ENCODE results near the gene SNTG2.

The SNTG2 gene

DNA sequence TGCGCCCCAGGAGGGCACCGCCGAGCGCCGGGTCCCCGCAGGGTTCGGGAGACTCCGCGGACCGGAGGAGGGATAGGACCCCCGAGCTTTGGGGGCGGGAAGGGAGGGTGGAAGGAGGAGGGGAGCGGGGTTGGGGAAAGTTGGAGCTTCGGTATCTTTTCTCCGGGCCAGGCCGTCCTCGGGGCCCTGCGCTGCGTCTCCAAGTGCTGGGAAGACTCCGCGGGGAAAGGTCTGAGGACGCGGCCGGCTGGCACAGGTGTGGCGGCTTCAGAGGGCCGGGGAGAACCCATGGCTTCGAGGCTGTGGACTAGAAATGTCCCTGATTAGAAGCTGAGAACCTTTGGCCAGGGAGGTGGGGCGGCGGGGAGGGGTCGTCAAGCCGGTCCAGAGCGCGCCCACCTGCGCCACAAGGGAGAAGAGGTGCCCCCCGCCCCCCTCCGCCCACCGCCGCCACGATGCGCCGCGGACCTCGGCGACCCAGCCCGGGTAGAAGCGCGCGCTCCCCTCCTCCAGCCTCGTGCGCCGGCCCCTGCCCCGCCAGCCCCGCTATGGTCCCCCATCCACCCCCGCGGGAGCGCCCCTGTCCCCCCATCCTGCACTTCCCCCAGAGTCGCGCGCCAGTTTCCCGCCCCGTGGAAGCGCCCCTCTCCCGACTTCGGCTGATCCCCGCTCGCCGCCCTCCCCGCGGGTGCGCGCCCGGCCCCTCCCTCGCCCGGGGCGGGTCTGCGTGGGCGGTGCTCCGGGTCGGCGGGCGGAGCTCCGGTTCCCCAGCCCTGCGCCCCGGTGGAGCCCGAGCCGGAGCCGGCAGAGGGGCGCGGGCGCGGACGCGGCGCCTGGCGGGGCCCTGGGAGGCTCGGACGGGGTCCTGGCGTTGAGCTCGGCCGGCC, at the start of gene SNTG2:
Gene SNTG2, plus strand, starts transcription at position 770 of the 887 bp plus-strand sequence. CDS start 148 bp downstream, outside the sequence.
- Histone ChIP-seq H3K27ac (peak within 1 kb of the TSS; percentile 26; the same call in 1 of the 2 replicates), H3K9me3 (ENCODE audit: severe bottlenecking) (no peaks in the 10 kb centered on the region), H3K27me3 (ENCODE audit: insufficient read depth, low read depth, severe bottlenecking) (peaks cover 7% of the 10 kb centered on the region), H3K4me3 (ENCODE audit: low read depth, low read length) (peak within 1 kb of the TSS; percentile 54), H3K36me3 (no peaks in the 10 kb centered on the region)
- TF ChIP-seq, protein P1, sequence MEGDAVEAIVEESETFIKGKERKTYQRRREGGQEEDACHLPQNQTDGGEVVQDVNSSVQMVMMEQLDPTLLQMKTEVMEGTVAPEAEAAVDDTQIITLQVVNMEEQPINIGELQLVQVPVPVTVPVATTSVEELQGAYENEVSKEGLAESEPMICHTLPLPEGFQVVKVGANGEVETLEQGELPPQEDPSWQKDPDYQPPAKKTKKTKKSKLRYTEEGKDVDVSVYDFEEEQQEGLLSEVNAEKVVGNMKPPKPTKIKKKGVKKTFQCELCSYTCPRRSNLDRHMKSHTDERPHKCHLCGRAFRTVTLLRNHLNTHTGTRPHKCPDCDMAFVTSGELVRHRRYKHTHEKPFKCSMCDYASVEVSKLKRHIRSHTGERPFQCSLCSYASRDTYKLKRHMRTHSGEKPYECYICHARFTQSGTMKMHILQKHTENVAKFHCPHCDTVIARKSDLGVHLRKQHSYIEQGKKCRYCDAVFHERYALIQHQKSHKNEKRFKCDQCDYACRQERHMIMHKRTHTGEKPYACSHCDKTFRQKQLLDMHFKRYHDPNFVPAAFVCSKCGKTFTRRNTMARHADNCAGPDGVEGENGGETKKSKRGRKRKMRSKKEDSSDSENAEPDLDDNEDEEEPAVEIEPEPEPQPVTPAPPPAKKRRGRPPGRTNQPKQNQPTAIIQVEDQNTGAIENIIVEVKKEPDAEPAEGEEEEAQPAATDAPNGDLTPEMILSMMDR (IDR thresholded peaks at IDR 0.05; ENCODE audit: low read depth, low read length), result no peak
- DNase-seq, result peak; percentile 76

DNA sequence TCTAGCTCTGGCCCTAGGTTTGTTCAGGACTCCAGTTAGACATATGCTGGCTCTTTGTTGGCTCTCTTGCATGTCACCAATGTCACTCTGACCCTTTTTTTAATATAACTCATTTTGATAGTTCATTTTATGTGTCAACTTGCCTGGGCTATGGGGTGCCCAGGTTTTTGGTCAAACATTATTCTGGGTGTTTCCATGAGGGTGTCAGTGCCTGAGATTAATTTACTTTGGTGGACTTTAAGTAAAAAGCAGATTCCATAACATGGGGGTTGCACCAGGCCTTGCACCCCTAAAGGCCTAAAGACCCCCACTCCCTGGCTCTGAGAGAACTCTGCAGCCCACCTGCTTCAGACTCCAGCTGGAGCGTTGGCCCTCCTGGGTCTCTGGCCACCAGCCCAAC, 48.1 kb upstream of the SNTG2 start:
- Histone ChIP-seq H3K27ac (no peak overlapping the region), H3K36me3 (no peaks in the 10 kb centered on the region), H3K4me3 (ENCODE audit: low read depth, low read length) (no peak overlapping the region), H3K9me3 (ENCODE audit: severe bottlenecking) (no peaks in the 10 kb centered on the region), H3K27me3 (ENCODE audit: insufficient read depth, low read depth, severe bottlenecking) (no peaks in the 10 kb centered on the region)
- TF ChIP-seq, protein P1 (IDR thresholded peaks at IDR 0.05; ENCODE audit: low read depth, low read length), result no peak
- no peak for DNase-seq

DNA sequence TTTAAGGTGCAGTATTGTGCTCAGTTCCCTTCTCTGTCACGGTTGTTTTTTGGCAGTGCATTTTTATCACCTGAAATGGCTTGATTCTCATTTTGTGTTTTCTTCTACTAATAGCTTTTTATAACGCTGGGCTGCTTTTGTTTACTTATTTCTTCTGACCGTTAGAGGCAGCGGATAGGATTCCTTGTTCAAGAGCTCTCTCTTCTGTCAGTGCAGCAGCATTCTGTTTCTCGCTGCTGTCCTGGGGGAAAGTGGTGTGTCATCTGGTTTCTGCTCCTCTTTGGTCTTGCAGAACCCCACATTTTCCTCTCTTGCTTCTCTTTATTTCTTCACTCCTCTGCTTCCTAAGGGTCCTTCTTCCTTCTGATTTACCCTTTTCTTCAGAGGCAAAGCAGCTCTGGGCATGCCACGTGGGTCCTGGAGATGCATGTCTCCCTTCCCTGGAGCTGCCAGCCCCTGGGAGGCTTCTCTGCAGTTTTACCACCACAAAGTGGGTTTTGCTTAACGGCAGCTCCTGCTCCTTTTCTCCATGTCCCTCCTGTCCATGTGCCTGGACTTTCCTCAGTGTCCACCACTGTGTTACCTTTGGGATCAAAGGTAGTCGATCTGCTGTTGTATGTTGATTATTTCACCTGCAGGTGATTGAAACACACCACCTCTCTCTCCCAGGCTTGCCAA, 47.3 kb upstream of the SNTG2 start:
- no peak for DNase-seq
- H3K9me3 ChIP-seq (ENCODE audit: severe bottlenecking), result no peaks in the 10 kb centered on the region
- H3K4me3 ChIP-seq (ENCODE audit: low read depth, low read length), result no peak overlapping the region
- H3K27me3 ChIP-seq (ENCODE audit: insufficient read depth, low read depth, severe bottlenecking), result no peaks in the 10 kb centered on the region
- H3K36me3 ChIP-seq, result no peaks in the 10 kb centered on the region
- TF ChIP-seq, protein P1 (IDR thresholded peaks at IDR 0.05; ENCODE audit: low read depth, low read length), result no peak
- H3K27ac ChIP-seq, result no peak overlapping the region

DNA sequence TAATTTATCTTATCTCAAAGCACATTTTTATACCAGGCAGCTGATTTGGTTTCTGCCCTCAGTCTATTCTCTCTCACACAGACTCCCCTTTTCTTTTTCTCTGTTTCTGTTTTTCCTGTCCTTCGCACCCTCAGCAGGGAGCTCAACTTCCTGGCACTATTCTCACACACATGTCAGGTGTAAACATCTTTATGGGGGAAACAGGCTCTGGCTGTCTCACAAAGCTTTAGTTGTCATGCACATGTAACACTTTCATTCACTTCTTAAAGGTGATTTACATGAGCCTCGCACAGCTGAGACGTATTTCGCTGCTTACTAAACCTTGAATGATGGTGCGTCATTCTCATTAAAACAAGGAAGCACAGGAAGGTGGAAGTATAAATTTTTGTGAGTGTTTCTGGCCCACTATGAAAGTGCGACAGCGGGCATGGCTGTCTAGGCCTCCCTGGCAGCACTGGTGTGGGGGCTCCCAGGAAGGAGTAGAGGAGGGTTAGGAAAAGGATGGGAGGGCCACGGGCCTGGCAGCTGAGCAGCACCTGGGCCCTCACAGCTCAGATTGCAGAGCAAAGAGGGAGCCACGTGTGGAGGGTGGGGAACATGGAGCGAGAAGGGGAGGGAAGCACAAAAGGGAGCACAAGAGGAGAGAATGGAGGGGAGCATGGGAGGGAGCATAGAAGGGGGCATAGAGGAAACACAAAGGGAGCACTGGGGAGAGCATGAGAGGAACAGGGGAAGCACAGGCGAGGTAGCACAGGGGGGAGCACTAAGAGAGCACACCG, 46.2 kb upstream of the SNTG2 start:
- Histone ChIP-seq H3K36me3 (no peaks in the 10 kb centered on the region), H3K27ac (no peak overlapping the region), H3K27me3 (ENCODE audit: insufficient read depth, low read depth, severe bottlenecking) (no peaks in the 10 kb centered on the region), H3K4me3 (ENCODE audit: low read depth, low read length) (no peak overlapping the region), H3K9me3 (ENCODE audit: severe bottlenecking) (no peaks in the 10 kb centered on the region)
- DNase-seq, result no peak
- TF ChIP-seq, protein P1 (IDR thresholded peaks at IDR 0.05; ENCODE audit: low read depth, low read length), result no peak

DNA sequence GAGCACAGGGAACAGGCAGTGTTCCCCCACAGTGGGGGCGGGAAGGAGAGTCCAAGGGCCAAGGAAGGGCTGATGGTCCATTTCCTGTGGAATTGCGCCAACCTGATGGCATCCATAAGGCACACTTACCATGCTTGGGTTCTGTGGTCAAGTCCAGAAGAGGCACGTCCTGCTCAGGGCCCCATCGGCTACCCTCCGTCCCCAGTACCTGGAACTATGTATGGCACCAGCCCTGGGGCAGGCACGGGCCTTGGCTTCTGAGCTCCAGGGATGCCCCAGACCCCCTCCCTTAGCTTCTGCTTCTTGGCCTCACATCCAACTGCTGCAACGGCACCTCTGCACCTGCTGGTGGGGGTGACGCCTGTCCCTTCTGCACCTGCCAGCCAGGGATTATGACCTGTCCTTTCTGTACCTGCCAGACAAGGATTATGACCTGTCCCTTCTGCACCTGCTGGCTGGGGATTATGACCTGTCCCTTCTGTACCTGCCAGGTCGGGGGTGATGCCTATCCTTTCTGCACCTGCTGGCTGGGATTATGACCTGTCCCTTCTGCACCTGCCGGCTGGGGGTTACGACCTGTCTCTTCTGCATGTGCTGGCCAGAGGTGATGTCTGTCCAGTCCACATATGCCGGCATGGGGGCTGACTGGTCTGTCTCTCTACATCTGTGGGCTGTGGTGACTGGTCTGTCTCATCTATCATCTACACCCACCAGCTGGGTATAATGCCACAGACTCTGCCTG, 45.4 kb upstream of the SNTG2 start:
- H3K27me3 ChIP-seq (ENCODE audit: insufficient read depth, low read depth, severe bottlenecking), result no peaks in the 10 kb centered on the region
- H3K4me3 ChIP-seq (ENCODE audit: low read depth, low read length), result no peak overlapping the region
- H3K9me3 ChIP-seq (ENCODE audit: severe bottlenecking), result no peaks in the 10 kb centered on the region
- no peaks in the 10 kb centered on the region for H3K36me3 ChIP-seq
- TF ChIP-seq, protein P1 (IDR thresholded peaks at IDR 0.05; ENCODE audit: low read depth, low read length), result no peak
- no peak overlapping the region for H3K27ac ChIP-seq
- peak; percentile 66 for DNase-seq

All from WERI-Rb-1 (cell line).